ENCODE measurements around the gene CHCHD3. TPM values are rescaled to one million over a fixed set of nuclear protein-coding genes. Genes with fewer than 3 reads are reported as not detected.

Gene CHCHD3
- total RNA-seq, 2 experiments from 2014 or later = 85.2 to 86.1 TPM

DNA sequence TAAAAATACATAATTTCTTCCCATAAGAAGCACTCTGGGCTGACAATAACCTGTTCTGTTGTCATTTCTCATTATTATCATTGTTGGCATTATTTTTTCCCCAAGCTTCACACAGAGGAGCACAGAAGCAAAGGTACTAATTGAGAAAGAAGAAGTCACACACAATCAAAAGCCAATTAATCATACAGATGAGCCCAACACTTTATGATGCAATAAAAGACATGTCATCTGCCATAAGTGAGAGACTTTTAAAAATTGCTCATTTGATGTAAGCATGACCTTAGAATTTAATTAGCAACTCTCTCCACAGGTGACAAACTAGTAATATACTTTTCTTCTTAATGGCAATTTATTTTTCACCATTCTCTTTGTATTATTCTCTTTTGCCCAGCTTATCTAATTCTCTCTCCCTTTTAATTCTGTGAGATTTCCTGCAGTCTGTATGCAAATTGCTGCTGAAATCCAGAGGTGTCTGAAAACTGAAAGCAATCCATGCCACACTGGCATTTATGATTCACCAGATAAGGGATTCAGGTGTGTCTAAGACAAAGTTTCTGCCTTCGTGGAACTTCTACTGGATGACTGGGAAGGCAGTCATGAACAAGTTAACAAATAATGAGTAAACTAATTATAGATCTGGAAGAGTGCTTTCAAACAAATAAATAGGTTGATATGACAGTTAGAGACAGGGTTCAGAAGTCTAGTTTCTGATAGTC, 203.5 kb downstream of the CHCHD3 start:
- peaks cover 14% of the 10 kb centered on the region for H3K36me3 Mint-ChIP-seq
- no peak for DNase-seq

DNA sequence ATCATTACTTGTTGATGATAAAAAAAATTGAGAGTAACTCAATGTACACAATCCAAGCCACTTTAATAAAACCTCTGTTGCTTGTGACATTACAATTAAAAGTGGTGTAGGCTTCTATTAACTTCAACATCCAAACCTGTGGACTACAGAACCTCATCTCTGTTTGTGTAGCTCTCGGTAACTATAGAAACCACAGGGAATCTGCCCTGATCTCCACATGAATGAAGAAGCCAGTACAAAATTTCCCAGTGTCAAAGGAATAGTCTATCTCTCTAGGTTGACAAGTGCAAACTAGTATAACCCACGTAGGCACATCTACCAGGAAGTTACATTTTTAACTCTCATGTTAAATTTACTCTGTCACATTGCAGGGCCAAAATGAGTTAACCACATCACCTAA, 204.3 kb downstream of the CHCHD3 start:
- Mint-ChIP-seq H3K4me3 (no peak overlapping the region), H3K9me3 (peaks cover 1% of the 10 kb centered on the region), H3K27me3 (no peaks in the 10 kb centered on the region), H3K36me3 (peaks cover 10% of the 10 kb centered on the region), H3K27ac (no peak overlapping the region), H3K4me1 (peaks cover 12% of the 10 kb centered on the region)
- no peak for DNase-seq

More for the DNA sequence above, 203.5 kb downstream of the CHCHD3 start:
- Mint-ChIP-seq H3K4me1 (peaks cover 20% of the 10 kb centered on the region), H3K4me3 (no peak overlapping the region), H3K27ac (no peak overlapping the region), H3K9me3 (peaks cover 1% of the 10 kb centered on the region), H3K27me3 (no peaks in the 10 kb centered on the region)

DNA sequence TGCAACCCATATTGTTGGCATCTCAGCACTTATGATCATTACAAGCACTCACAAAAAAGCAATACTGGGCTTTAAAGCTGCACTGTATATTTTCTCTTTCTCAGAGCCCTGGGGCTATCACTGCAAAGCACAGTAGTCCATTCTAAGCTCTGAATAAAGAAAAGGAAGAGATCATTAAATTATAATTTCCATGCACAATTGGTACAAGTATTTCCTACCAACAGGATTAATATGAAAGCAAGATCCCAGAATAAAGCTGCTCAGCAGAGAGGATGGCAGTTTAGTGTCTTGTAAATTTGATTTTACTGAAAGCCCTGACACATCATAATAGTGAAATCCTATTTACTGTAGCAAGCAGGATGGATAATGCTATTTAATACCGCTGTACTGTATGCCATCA, 205.3 kb downstream of the CHCHD3 start:
- H3K4me1 Mint-ChIP-seq = peaks cover 7% of the 10 kb centered on the region
- no peak for DNase-seq
- H3K27me3 Mint-ChIP-seq = no peaks in the 10 kb centered on the region
- H3K27ac Mint-ChIP-seq = no peak overlapping the region
- peaks cover 5% of the 10 kb centered on the region for H3K36me3 Mint-ChIP-seq
- no peaks in the 10 kb centered on the region for H3K9me3 Mint-ChIP-seq
- no peak overlapping the region for H3K4me3 Mint-ChIP-seq

DNA sequence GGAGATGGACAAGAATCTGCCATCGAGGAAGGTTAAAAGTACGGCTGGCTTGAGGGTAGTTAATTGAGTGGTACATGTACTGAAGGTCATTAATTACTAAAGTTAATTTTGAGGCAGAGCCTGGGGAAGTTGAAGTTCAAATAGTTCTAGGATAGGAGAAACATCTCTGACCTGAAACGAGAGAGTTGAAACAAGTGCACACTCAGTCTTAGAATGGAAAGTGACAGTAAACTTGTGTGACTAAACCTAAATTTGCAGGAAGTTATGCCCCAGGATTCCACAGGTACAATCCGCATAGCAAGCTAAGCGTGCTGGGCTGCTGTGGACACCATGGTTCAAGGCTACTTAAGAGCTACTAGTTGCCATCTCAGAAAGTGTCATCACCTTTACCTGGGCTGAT, 209.9 kb downstream of the CHCHD3 start:
- Mint-ChIP-seq H3K4me3 (no peak overlapping the region), H3K27me3 (no peaks in the 10 kb centered on the region), H3K36me3 (peaks cover 9% of the 10 kb centered on the region), H3K27ac (no peak overlapping the region), H3K4me1 (peaks cover 7% of the 10 kb centered on the region), H3K9me3 (no peaks in the 10 kb centered on the region)
- DNase-seq = no peak

DNA sequence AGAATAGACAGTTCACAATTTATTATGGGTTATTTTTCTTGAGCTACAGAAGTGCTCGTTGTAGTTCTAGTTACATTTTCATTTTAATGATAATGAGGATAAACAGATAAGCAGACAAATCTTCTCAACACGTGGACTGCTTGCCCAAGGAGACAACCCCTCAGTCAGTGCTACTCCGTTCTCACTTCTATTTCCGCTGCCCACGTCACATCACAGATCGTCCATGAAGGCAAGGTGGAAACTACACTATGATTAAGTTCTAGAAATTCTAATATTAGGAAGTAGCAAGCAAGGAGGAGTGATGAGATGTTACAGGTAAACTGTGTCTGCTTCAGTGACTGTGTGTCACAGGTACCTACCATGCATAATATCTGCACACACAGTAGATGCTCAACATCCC, 210.5 kb downstream of the CHCHD3 start:
- DNase-seq = no peak
- no peak overlapping the region for H3K4me3 Mint-ChIP-seq
- H3K27me3 Mint-ChIP-seq = no peaks in the 10 kb centered on the region
- no peaks in the 10 kb centered on the region for H3K9me3 Mint-ChIP-seq
- peaks cover 7% of the 10 kb centered on the region for H3K4me1 Mint-ChIP-seq
- peaks cover 15% of the 10 kb centered on the region for H3K36me3 Mint-ChIP-seq
- no peak overlapping the region for H3K27ac Mint-ChIP-seq

DNA sequence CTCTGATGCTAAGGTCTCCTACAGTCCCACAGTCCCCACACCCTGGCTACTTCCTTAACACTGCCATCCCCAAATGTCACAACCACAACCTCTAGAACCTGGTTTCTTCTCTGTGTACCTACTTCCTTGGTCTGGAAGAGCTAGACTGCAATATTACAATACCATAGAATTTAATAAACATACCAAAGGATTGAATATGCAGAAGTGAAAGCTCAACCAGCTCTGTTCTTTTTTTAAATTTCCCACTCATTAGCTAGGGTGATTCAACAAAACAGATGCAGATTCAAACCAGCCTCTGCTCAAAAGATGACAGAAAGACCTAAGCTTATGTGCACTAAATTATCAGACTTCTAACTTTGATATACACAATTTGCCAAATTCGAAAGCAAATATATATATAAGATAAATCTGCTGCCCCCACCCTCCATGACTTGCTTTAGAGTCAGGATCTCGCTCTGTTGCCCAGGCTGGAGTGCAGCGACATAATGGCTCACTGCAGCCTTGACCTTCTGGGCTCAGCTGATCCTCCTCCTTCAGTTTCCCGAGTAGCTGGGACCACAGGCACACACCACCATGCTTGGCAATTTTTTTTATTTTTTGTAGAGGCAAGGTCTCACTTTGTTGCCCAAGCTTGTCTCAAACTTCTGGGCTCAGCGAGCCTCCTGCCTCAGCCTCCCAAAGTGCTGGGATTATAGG, 212.6 kb downstream of the CHCHD3 start:
- Mint-ChIP-seq H3K4me1 (peaks cover 7% of the 10 kb centered on the region), H3K27ac (no peak overlapping the region), H3K36me3 (peaks cover 25% of the 10 kb centered on the region), H3K9me3 (no peaks in the 10 kb centered on the region), H3K4me3 (no peak overlapping the region), H3K27me3 (no peaks in the 10 kb centered on the region)
- DNase-seq = no peak

DNA sequence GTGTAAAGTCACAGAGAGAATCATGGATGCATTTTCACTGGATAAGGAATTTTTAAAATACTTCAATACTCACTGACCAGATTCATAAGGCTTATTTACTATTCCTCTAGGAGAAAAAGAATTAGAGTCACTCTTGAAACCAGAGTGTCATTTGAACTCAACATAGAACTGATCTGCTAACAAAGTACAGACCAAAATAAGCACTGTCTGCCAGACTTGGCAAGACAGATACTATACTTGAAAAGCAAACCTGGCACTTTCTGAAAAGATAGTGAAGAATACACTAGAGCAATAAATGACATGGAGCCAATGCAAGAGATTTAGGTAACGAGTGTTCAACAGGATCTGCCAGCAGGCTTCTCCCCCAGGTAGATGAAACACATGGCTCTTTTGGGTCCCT, 215.3 kb downstream of the CHCHD3 start:
- H3K4me1 Mint-ChIP-seq = peaks cover 10% of the 10 kb centered on the region
- peaks cover 38% of the 10 kb centered on the region for H3K36me3 Mint-ChIP-seq
- H3K27ac Mint-ChIP-seq = no peak overlapping the region
- H3K27me3 Mint-ChIP-seq = no peaks in the 10 kb centered on the region
- DNase-seq = no peak
- H3K4me3 Mint-ChIP-seq = no peak overlapping the region
- H3K9me3 Mint-ChIP-seq = peaks cover 1% of the 10 kb centered on the region

DNA sequence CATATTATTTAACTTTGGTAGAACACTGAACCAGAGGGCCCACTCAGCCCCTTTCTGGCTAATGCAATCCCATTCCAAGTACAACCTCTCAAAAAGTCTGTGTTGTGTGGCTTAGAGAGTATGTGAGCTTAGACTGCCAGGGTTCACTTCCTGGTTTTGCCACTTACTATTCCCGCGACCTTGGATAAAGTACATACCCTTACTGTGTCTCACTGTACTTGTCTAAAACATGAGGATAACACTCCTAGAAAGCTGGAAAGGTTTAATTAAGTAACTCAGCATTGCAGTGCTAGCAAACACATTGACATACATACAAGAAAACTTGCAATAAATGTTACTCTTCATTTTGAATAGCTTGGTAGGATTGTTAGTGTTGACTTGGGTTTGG, 215.8 kb downstream of the CHCHD3 start:
- no peak overlapping the region for H3K4me3 Mint-ChIP-seq
- H3K4me1 Mint-ChIP-seq = peaks cover 7% of the 10 kb centered on the region
- no peaks in the 10 kb centered on the region for H3K27me3 Mint-ChIP-seq
- DNase-seq = no peak
- H3K36me3 Mint-ChIP-seq = peaks cover 38% of the 10 kb centered on the region
- no peak overlapping the region for H3K27ac Mint-ChIP-seq
- peaks cover 1% of the 10 kb centered on the region for H3K9me3 Mint-ChIP-seq

DNA sequence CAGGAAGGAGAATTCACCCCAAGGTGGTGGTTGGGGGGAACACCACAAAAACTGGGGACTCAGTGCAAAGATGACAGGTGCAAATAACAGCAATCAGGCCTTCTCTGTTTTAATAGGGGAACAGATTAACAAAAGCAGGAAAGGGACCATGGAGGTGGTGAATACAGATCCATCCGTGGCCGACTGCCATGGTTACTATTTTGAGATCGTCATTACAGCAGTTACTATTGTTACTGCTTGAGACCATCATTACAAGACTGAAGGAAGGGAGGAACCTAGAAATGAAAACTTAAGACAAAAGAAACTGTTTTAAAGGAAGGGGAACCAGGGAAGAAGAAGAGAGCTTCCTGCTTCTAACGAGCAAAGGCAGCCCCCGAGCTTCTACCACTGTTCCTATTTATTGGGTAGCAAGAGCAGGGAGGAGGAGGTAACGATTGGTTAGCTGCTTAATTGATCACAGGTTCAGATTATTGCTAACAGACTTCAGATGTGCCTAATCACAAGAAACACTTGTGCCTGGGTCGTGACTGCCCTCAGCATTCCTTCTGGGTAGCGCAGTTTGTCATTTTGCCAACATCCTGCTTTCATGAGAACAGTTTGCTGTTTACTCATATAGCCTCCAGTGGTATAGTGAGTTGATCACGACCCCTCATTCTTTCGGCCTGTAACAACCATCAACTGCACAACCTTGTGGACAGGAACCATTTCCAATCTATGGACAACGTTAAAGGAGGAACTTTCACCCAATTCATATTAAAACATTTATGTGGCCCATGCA, 216.3 kb downstream of the CHCHD3 start:
- Mint-ChIP-seq H3K4me3 (no peak overlapping the region), H3K9me3 (peaks cover 1% of the 10 kb centered on the region), H3K27me3 (no peaks in the 10 kb centered on the region), H3K4me1 (peaks cover 7% of the 10 kb centered on the region), H3K27ac (no peak overlapping the region), H3K36me3 (peaks cover 42% of the 10 kb centered on the region)
- no peak for DNase-seq

DNA sequence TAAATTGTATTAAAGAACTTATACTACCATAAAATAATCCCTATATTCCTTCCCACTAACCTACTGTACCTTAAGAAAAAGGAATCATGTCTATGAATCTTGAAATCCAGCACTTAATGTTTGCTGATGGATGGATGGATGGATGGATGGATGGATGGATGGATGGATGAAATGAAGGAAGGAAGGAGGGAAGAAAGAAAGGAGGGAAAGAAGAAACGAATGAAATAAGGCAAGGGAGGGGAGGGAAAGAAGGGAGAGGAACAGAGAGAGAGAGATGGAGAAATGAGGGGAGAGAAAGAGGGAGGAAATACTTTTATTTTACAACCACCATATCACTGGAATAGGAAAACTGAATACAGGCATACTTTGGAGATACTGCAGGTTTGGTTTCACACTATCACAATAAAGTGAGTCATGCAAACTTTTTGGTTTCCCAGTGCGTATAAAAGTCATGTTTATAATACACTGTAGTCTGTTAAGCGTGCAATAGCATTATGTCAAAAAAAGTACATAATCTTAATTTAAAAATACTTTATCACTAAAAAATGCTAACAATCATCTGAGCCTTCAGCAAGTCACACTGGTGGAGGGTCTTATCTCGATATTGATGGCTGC, 219.8 kb downstream of the CHCHD3 start:
- H3K9me3 Mint-ChIP-seq = peaks cover 1% of the 10 kb centered on the region
- H3K4me1 Mint-ChIP-seq = peaks cover 6% of the 10 kb centered on the region
- no peak overlapping the region for H3K4me3 Mint-ChIP-seq
- no peak for DNase-seq
- no peaks in the 10 kb centered on the region for H3K27me3 Mint-ChIP-seq
- no peak overlapping the region for H3K27ac Mint-ChIP-seq
- peaks cover 39% of the 10 kb centered on the region for H3K36me3 Mint-ChIP-seq

DNA sequence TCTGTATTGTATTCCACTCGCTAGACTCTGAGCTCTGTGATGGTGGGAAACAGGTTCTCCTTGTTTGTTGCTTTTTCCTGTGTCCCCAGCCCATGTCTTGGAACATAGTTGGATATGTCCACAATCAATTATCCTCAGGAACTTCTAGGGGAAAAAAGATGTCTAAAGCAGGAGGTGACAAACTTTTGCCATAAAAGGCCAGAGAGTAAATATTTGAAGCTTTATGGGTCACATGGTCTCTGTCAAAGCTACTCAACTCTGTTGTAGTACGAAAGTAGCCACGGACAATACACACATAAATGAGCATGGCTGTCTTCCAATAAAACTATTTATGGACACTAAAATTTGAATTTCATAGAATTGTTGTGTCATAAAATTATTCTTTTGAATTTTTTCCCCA, 220.5 kb downstream of the CHCHD3 start:
- Mint-ChIP-seq H3K36me3 (peaks cover 37% of the 10 kb centered on the region), H3K4me1 (peaks cover 6% of the 10 kb centered on the region), H3K9me3 (peaks cover 1% of the 10 kb centered on the region), H3K27me3 (no peaks in the 10 kb centered on the region), H3K27ac (no peak overlapping the region), H3K4me3 (no peak overlapping the region)
- no peak for DNase-seq

DNA sequence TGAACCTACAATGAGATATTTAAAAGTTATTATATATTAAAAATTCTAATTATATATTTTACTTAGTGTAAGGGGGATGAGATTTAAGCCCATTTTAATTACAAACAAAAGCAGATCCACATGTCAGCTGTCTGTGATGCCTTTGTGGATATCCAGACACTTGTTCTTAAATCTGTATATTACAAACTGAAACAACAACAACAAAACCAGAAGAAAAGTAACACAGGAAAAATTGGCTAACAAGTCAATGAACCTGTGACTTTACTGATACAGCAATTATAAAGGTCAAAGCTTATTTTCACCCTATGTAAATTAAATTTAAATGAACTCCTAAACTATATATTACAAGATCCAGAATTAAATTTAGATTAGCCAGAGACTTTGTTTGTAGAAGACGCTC, 222.7 kb downstream of the CHCHD3 start:
- DNase-seq = no peak
- Mint-ChIP-seq H3K27me3 (no peaks in the 10 kb centered on the region), H3K36me3 (peaks cover 23% of the 10 kb centered on the region), H3K27ac (no peak overlapping the region), H3K4me1 (peaks cover 11% of the 10 kb centered on the region), H3K4me3 (no peak overlapping the region), H3K9me3 (peaks cover 1% of the 10 kb centered on the region)

DNA sequence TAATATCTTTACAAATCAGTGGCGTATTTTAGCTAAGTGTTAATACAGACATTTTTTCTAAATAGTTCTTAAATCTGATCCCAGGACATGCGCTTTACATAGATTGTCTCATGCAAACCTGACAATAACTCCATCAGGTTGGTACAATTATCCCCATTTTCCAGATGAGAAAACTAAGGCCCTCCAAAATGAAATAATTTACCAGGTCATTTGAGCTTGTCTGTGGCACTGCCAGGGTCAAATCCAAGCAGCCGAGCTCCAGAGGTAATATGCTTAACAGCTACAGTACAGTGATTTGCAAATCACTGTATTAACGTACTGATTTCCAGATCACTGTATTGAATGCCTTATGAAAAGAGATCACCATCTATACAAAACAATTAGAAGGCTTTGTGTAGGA, 223.1 kb downstream of the CHCHD3 start:
- Mint-ChIP-seq H3K9me3 (peaks cover 1% of the 10 kb centered on the region), H3K36me3 (peaks cover 19% of the 10 kb centered on the region), H3K27me3 (no peaks in the 10 kb centered on the region), H3K4me1 (peaks cover 6% of the 10 kb centered on the region), H3K4me3 (no peak overlapping the region), H3K27ac (no peak overlapping the region)
- DNase-seq = no peak

DNA sequence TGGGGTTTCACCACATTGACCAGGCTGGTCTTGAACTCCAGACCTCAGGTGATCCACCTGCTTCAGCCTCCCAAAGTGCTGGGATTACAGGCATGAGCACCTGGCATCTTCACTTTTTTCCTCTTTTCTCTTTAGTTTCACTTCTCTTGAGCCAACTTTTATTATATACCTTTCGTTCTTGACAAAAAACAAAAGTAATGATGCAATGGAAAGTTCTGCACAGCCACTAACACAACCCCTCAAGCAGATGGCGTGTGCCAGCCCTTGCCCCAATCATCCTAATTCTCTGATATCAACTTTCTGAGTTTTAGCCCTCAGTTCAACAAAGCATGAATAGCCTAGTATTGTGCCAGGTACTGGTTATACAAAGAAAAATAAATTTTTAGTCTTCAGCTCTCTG, 223.6 kb downstream of the CHCHD3 start:
- no peak for DNase-seq
- H3K27ac Mint-ChIP-seq = no peak overlapping the region
- H3K9me3 Mint-ChIP-seq = peaks cover 1% of the 10 kb centered on the region
- H3K27me3 Mint-ChIP-seq = no peaks in the 10 kb centered on the region
- H3K4me1 Mint-ChIP-seq = peaks cover 6% of the 10 kb centered on the region
- H3K4me3 Mint-ChIP-seq = no peak overlapping the region
- H3K36me3 Mint-ChIP-seq = peaks cover 22% of the 10 kb centered on the region

DNA sequence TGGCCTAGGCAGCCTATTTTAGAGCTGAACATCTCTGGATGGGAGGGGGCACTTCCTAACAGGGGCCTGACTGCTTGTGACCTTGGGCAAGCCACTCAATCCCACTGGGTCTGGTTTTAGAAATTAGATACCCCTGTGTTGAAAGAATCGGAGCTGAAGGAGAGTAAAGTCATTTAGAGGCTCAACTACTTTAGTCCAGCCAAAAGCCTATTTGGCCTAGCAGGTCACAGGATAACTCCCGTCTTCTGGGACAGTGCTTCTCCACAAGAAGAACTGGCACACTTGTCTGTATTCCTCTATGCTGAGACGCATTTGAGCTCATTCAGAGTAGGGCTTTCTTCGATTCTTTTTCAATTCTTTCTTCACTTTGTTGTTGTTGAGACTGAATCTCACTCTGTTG, 224.2 kb downstream of the CHCHD3 start:
- H3K4me3 Mint-ChIP-seq = no peak overlapping the region
- no peak for DNase-seq
- no peak overlapping the region for H3K27ac Mint-ChIP-seq
- peaks cover 1% of the 10 kb centered on the region for H3K9me3 Mint-ChIP-seq
- H3K36me3 Mint-ChIP-seq = peaks cover 20% of the 10 kb centered on the region
- no peaks in the 10 kb centered on the region for H3K27me3 Mint-ChIP-seq
- H3K4me1 Mint-ChIP-seq = peaks cover 6% of the 10 kb centered on the region

All from activated naive CD8-positive, alpha-beta T cell treated with anti-CD3 and anti-CD28 coated beads for 36 hours (primary cell).